NCI-H82 treated with DMSO at 0.1 percent for 48 hours (cell line): ENCODE results near the gene OR6C74.

ENCODE experiments used
- DNase-seq: peaks from one replicate; lab custom pipeline; 2025; ENCODE audit not compliant: unreplicated experiment; lab: John Stamatoyannopoulos, UW

The OR6C74 gene

DNA sequence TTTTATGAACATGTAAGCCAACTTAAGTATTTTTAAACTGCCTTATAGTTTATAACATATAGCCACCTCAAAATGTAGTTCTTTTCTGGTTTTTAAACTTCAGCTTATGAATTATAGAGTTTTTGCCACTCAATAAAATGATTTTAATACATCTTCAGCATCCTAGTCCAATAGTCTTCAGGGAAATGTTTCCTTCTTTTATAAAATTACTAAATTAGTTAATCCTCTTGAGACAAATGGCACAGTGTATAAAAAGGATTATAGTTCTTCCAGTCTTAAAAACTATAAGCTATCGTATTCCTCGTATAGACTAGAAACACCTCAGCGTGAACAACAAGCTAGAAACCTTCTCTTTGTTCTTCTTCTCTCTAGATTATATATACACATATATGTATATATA, at the start of gene OR6C74:
OR6C74 (plus strand) TSS at position 301 of the 400 bp plus-strand sequence. CDS start 2,679 bp downstream, outside the sequence.
- DNase-seq: no peak

DNA sequence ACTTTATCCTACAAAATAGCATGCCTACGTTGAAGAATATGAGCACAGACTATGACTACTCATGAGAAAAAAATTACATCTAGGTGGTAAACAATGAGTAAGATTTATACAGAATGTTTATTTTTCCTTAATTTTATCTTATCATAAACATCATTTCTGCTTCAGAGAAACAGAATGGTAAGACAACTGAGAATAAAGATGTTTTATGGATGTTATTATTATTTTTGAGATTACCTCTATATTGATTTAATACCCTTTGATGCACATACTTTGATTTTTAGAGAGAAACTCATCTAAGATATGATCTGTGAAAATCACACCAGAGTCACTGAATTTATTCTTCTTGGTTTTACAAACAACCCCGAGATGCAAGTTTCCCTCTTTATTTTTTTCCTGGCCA, 23.7 kb upstream of the OR6C74 start, which contains the start of gene OR10A7:
OR10A7 (plus strand) TSS at position 301 of the 400 bp plus-strand sequence; CDS start at position 301, 0 bp downstream.
- DNase-seq: no peak

DNA sequence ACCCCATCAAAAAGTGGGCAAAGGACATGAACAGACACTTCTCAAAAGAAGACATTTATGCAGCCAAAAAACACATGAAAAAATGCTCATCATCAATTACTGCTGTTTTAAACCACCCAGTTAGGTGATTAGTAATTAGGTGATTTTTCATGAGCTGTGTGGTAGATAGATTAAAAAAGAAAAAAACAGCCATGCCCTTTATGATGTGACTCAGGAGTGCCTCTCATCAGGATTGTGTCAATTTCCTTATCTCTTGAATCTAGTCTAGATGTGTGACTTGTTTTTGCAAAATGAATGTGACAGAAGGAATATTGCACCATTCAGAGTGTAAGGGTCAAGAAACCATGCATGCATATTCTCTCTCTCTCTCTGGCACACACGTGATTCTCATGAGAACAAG, 17.9 kb upstream of the OR6C74 start:
- DNase-seq: no peak

DNA sequence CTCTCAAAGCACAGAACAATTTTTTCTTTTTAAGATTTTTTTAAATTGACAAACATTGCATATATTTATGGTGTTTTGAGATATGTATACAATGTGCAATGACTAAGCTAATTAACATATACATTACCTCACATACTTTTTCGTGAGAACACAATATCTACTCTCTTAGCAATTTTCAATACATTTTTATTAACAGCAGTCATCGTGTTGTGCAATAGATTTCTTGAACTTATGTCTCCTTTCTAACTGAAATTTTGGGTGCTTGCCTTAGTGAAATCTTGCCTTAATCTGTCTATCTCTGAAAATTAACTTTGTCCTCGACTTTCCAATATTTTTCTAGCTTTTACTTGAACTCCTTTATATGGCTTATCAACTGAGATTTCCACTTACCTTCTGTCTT, 16.8 kb upstream of the OR6C74 start:
- DNase-seq: no peak

DNA sequence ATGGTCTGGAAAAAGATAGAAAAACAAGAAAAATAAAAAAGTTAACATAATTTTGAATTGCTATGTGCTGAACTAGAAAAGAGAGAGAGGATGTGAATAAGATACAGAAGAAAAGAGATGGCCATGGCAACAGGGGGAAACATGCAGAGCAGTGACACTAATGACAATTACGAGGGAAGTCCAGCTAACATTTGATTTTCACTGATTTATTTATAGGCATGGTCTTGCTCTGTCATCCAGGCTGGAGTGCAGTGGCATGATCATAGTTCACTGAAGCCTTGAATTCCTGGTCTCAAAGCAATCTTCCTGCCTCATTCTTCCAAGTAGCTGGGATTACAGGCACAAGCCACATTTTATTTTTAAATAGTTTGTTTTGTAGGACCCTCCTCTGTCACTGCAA, 1.8 kb downstream of the OR6C74 start:
- DNase-seq: no peak

DNA sequence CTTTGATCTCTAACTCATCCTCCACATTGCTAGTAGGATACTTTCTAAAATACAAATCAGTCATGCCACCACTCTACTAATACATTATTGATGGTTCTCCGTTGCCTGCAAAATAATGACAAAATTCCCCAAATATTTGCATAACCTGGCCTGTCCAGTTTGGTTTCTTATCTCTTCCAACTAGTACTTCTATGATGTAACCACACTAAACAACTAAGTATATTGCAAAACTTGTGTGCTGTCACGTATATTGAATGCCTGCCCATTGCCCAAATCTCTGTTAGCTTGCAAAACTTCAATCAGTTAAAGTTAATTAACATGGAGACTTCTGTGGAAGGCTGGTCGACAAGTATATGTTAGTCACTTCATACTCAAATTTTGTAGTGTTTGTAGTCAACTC, 6.5 kb downstream of the OR6C74 start:
- DNase-seq: no peak

DNA sequence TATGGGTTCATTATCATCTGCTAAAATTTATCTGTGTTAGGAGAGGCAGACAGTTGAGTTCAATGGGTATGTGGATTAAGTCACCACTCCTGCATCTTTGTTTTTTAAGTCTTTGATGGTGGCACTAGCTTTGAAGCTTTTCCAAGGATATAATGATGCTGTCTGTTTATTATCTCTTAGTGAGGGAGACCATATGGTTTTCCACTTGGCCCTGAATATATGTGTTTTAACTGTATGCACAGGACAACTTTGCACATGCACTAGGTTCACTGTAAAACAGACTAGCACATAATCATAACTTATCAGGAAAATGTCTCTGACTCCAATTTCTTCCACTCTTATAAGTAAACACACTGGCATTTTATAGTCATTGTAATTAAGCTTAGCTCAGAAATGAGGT, 8.9 kb downstream of the OR6C74 start:
- no peak for DNase-seq

DNA sequence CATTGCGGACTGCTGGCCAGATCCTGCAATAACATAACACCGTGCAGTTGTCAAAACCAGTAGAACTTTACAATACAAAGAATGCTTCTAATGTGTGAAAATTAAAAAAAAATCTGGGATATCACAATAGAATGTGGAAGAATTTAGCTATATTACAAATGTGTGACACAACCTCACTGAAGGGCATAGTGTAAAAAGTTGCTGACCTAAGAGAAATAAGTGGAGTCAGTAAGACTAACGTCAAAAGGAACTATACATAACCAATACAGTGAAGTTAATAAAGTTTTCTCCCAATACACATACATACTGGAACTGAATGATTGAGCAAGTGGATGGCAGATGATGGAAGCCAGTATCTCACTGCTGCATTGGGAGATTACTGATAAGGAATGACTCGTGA, 12.4 kb downstream of the OR6C74 start:
- no peak for DNase-seq

DNA sequence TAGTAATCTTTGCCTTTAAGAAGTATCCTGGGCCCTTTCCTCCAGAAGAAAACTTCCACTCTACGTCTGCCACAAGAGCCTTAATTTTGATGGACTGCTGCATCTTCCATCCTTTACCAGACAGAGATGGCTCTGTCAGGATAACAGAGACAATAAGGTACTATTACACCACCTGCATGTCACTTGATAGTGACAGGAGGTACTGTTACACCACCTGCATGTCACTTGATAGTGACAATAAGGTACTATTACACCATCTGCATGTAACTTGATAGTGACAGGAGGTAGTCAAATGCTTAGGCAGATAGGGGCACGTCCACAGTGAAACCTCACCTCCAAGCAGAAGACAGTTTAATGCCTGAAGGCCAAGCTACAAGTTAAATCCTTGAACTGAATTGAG, 13.9 kb downstream of the OR6C74 start:
- DNase-seq: no peak

DNA sequence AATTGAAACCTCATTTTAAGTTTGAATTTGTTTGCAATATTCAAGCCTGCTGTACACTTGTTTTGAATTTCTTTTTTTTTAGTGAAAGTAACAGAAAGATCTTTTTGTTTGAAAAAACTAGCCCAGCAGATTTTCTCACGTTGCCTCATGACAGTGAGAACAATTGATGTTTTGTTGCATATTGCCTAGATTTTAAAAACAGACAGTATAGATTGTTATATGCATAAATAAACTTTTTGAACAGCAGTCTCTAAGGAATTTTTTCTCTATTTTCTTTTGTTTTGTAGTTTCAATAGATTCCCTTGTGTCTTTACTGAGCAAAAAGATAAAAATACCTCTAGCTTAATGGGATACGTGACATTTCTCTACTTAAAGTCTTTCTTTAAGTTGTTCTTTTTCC, 36.6 kb downstream of the OR6C74 start:
- no peak for DNase-seq

DNA sequence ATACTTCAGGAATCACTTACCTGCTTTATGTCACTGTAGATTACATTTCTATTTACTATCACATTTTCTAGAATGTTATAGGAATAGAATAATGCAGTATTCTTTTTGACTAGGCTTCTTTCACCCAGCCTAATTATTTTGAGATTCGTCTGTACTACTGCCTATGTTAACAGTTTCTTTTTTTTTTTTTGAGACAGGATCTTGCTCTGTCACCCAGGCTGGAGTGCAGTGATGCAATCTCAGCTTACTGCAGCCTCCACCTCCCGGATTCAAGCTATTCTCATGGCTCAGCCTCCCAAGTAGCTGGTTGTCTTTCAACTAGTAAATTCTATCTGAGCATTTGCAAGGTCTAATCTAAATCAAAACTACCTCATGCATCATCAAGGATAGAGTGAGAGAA, 45.6 kb downstream of the OR6C74 start:
- no peak for DNase-seq
